ENCODE results near the gene GRID2. TPM values are rescaled to one million over a fixed set of nuclear protein-coding genes. Genes with fewer than 3 reads are reported as not detected.

The GRID2 gene
- total RNA-seq, 1 donor from 2014 or later = 2.1 TPM

GRCh38 chr4:93687304-93687703 lies 1383.5 kb downstream of the GRID2 start:
- Mint-ChIP-seq H3K27ac (ENCODE audit: unreplicated experiment) (no peak overlapping the region), H3K4me3 (ENCODE audit: unreplicated experiment) (no peak overlapping the region), H3K27me3 (ENCODE audit: unreplicated experiment) (no peaks in the 10 kb centered on the region), H3K9me3 (ENCODE audit: unreplicated experiment) (no peaks in the 10 kb centered on the region), H3K4me1 (ENCODE audit: low read depth, unreplicated experiment) (no peaks in the 10 kb centered on the region), H3K36me3 (ENCODE audit: unreplicated experiment) (no peaks in the 10 kb centered on the region)
- TF ChIP-seq, protein P1, sequence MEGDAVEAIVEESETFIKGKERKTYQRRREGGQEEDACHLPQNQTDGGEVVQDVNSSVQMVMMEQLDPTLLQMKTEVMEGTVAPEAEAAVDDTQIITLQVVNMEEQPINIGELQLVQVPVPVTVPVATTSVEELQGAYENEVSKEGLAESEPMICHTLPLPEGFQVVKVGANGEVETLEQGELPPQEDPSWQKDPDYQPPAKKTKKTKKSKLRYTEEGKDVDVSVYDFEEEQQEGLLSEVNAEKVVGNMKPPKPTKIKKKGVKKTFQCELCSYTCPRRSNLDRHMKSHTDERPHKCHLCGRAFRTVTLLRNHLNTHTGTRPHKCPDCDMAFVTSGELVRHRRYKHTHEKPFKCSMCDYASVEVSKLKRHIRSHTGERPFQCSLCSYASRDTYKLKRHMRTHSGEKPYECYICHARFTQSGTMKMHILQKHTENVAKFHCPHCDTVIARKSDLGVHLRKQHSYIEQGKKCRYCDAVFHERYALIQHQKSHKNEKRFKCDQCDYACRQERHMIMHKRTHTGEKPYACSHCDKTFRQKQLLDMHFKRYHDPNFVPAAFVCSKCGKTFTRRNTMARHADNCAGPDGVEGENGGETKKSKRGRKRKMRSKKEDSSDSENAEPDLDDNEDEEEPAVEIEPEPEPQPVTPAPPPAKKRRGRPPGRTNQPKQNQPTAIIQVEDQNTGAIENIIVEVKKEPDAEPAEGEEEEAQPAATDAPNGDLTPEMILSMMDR (IDR thresholded peaks at IDR 0.05; ENCODE audit: partially characterized antibody, unreplicated experiment) = no peak
- DNase-seq = no peak

DNA sequence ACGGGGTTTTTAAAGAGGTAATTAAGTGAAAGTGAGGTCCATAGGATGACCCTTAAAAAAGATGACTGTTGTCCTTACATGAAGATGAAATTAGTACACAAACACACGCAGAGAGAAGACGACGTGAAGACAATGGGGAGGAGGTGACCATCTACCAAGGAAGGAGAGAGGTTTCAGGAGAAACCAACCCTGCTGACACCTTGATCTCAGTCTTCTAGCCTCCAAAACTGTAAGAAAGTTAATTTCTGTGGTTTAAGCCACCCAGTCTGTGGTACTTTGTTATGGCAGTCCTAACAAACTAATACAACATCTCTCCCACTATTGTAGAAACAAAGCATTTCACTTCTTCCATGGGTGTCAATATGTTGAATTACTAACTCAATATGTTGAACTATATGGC lies 1385.2 kb downstream of the GRID2 start:
- TF ChIP-seq, protein P1 (IDR thresholded peaks at IDR 0.05; ENCODE audit: partially characterized antibody, unreplicated experiment) = no peak
- no peak for DNase-seq
- H3K27ac Mint-ChIP-seq (ENCODE audit: unreplicated experiment) = no peak overlapping the region
- no peak overlapping the region for H3K4me3 Mint-ChIP-seq (ENCODE audit: unreplicated experiment)
- no peaks in the 10 kb centered on the region for H3K36me3 Mint-ChIP-seq (ENCODE audit: unreplicated experiment)
- no peaks in the 10 kb centered on the region for H3K9me3 Mint-ChIP-seq (ENCODE audit: unreplicated experiment)
- no peaks in the 10 kb centered on the region for H3K4me1 Mint-ChIP-seq (ENCODE audit: low read depth, unreplicated experiment)
- H3K27me3 Mint-ChIP-seq (ENCODE audit: unreplicated experiment) = no peaks in the 10 kb centered on the region

- Mint-ChIP-seq H3K27me3 (ENCODE audit: unreplicated experiment) (no peaks in the 10 kb centered on the region), H3K36me3 (ENCODE audit: unreplicated experiment) (no peaks in the 10 kb centered on the region)
- DNase-seq = no peak
These were observed 1389.4 kb downstream of the GRID2 start for GRCh38 chr4:93693141-93693540.

DNA sequence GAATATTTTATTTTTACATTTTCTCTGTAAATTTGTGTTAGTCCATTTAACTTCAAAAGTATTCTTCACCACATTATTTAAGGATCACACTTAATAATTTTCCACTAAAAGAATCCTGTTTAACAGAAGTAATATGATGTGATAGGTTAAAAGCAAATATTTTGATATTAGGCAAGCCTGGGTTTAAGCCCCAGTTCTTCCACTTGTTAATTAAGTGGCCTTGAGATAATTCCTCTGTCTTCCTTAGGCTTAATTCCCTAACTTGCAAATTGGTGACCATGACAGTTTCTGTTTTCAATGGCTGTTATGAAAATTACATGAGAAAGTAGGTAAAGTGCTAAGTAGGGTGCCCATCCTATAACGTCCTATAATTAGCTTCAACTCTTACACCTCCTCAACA lies 1394.9 kb downstream of the GRID2 start:
- Mint-ChIP-seq H3K27ac (ENCODE audit: unreplicated experiment) (no peak overlapping the region), H3K4me1 (ENCODE audit: low read depth, unreplicated experiment) (no peaks in the 10 kb centered on the region), H3K9me3 (ENCODE audit: unreplicated experiment) (no peaks in the 10 kb centered on the region), H3K36me3 (ENCODE audit: unreplicated experiment) (no peaks in the 10 kb centered on the region), H3K4me3 (ENCODE audit: unreplicated experiment) (no peak overlapping the region), H3K27me3 (ENCODE audit: unreplicated experiment) (no peaks in the 10 kb centered on the region)
- no peak for DNase-seq
- TF ChIP-seq, protein P1 (IDR thresholded peaks at IDR 0.05; ENCODE audit: partially characterized antibody, unreplicated experiment) = no peak

More at GRCh38 chr4:93693141-93693540, 1389.4 kb downstream of the GRID2 start:
- TF ChIP-seq, protein P1 (IDR thresholded peaks at IDR 0.05; ENCODE audit: partially characterized antibody, unreplicated experiment) = no peak
- Mint-ChIP-seq H3K9me3 (ENCODE audit: unreplicated experiment) (no peaks in the 10 kb centered on the region), H3K4me3 (ENCODE audit: unreplicated experiment) (no peak overlapping the region), H3K27ac (ENCODE audit: unreplicated experiment) (no peak overlapping the region), H3K4me1 (ENCODE audit: low read depth, unreplicated experiment) (no peaks in the 10 kb centered on the region)

GRCh38 chr4:93700571-93700970 lies 1396.8 kb downstream of the GRID2 start:
- no peak overlapping the region for H3K4me3 Mint-ChIP-seq (ENCODE audit: unreplicated experiment)
- no peaks in the 10 kb centered on the region for H3K36me3 Mint-ChIP-seq (ENCODE audit: unreplicated experiment)
- DNase-seq = no peak
- no peaks in the 10 kb centered on the region for H3K9me3 Mint-ChIP-seq (ENCODE audit: unreplicated experiment)
- no peaks in the 10 kb centered on the region for H3K27me3 Mint-ChIP-seq (ENCODE audit: unreplicated experiment)
- no peak overlapping the region for H3K27ac Mint-ChIP-seq (ENCODE audit: unreplicated experiment)
- TF ChIP-seq, protein P1 (IDR thresholded peaks at IDR 0.05; ENCODE audit: partially characterized antibody, unreplicated experiment) = no peak
- H3K4me1 Mint-ChIP-seq (ENCODE audit: low read depth, unreplicated experiment) = no peaks in the 10 kb centered on the region
